Panc1 (cell line): Measurements from ENCODE around the gene DNAH3. TPM values are rescaled to one million over a fixed set of nuclear protein-coding genes. Genes with fewer than 3 reads are reported as not detected.

ENCODE experiments used
- ATAC-seq: fragments of 200-7000 bp; cut with Tn5 transposase; 2 replicates; pipeline ENCODE4 v1.9.1; 2020; ENCODE audit warnings: mild to moderate bottlenecking, moderate library complexity
- BruUV-seq: library from RNA; stranded (reverse); fragments of 400-500 nt; replicated peaks from 2 replicates; lab custom pipeline; 2021; lab: Mats Ljungman, UMichigan
- CTCF ChIA-PET: fragments of 300-600 bp; sonication (Branson Sonifier 250); formaldehyde crosslinking; loops from one replicate; lab custom pipeline; 2022; ENCODE audit warnings: antibody characterized with exemption; lab: Charles Lee
- POLR2A ChIA-PET: fragments of 300-600 bp; sonication (Branson Sonifier 250); formaldehyde crosslinking; loops from one replicate; lab custom pipeline; 2022; ENCODE audit warnings: antibody characterized with exemption; lab: Charles Lee
- DNase-seq: peaks from one replicate; pipeline ENCODE4 v3.0.0-alpha.2; 2010; ENCODE audit warnings: low read depth, low spot score
- H3K27ac ChIP-seq: 2 replicates; pipeline ENCODE4 v1.5.1; 2011; ENCODE audit warnings: mild to moderate bottlenecking, low read length, inconsistent platforms
- H3K27me3 ChIP-seq: fragments of 200-500 bp; sonication (Bioruptor generic); 2 replicates; pipeline ENCODE4 v1.6.0; 2014; ENCODE audit warnings: low read length, inconsistent platforms; ENCODE audit not compliant: control insufficient read depth, insufficient read depth
- H3K36me3 ChIP-seq: fragments of 200-500 bp; sonication (Bioruptor generic); 2 replicates; pipeline ENCODE4 v1.5.1; 2014; ENCODE audit warnings: inconsistent platforms, mild to moderate bottlenecking, low read length, moderate library complexity; ENCODE audit not compliant: control insufficient read depth, insufficient read depth
- H3K4me1 ChIP-seq: 2 replicates; pipeline ENCODE4 v1.5.1; 2011; ENCODE audit warnings: inconsistent platforms, mild to moderate bottlenecking, low read length, moderate library complexity; ENCODE audit not compliant: control insufficient read depth, insufficient read depth
- H3K4me3 ChIP-seq, 2 experiments: 2 replicates each; pipeline ENCODE4 v1.5.1; 2011 to 2012; ENCODE audit warnings: low read depth in 2 of 2, low read length in 2 of 2, mild to moderate bottlenecking in 2 of 2, inconsistent platforms in 1 of 2, moderate library complexity in 1 of 2
- H3K9me3 ChIP-seq: fragments of 200-500 bp; sonication (Bioruptor generic); 2 replicates; pipeline ENCODE4 v1.5.1; 2014; ENCODE audit warnings: low read depth, mild to moderate bottlenecking, inconsistent platforms, low read length, moderate library complexity; ENCODE audit not compliant: control insufficient read depth, insufficient read depth
- POLR2AphosphoS5 ChIP-seq: IDR thresholded peaks from 2 replicates; pipeline ENCODE4 v1.6.1; 2012; ENCODE audit warnings: mild to moderate bottlenecking, low read depth, low read length, moderate library complexity
- REST ChIP-seq, 2 experiments: IDR thresholded peaks; 2 replicates each; pipeline ENCODE4 v1.6.1; 2011 to 2012; ENCODE audit warnings: low read depth in 2 of 2, control low read depth in 1 of 2, low read length in 1 of 2, mild to moderate bottlenecking in 1 of 2, moderate library complexity in 1 of 2; ENCODE audit not compliant: insufficient read depth in 1 of 2
- SIN3A ChIP-seq: IDR thresholded peaks from 2 replicates; pipeline ENCODE4 v1.6.1; 2012; ENCODE audit warnings: low read depth, mild to moderate bottlenecking, low read length, moderate library complexity, borderline replicate concordance; ENCODE audit not compliant: insufficient read depth
- TCF7L2 ChIP-seq: IDR thresholded peaks from 2 replicates; pipeline ENCODE4 v1.6.1; 2011; ENCODE audit warnings: mild to moderate bottlenecking, low read depth, low read length, inconsistent platforms
- in situ Hi-C: cut with HindIII; loops from 2 replicates; pipeline ENCODE4 v1.10.0; 2016; ENCODE audit warnings: low sequenced_read_pairs, low pct_unique_long_range_greater_than_20kb
- intact Hi-C: fragments of 100-400 bp; cut with micrococcal nuclease; formaldehyde crosslinking; loops from one replicate; pipeline ENCODE4 v1.10.0; 2022; ENCODE audit not compliant: unreplicated experiment
- total RNA-seq: library from RNA; stranded (reverse); gene quantifications from one replicate; pipeline ENCODE4 v1.2.1, GENCODE V29; 2021; ENCODE audit not compliant: unreplicated experiment
- TF ChIP-seq, protein P1 (sequence below): fragments of 450-650 bp; IDR thresholded peaks from 2 replicates; pipeline ENCODE4 v1.5.1; 2017; ENCODE audit warnings: mild to moderate bottlenecking

Gene DNAH3
- total RNA-seq, 1 experiment from 2014 or later, result 0.62 TPM

GRCh38 chr16:21028728-21029127 is 121.9 kb downstream of the DNAH3 start:
- TF ChIP-seq POLR2AphosphoS5 (no peak), SIN3A (no peak), REST (IDR thresholded peaks at IDR 0.05; ENCODE audit: insufficient read depth in 1 of 2, low read depth in 2 of 2, low read length in 1 of 2) (no peak), TCF7L2 (no peak)
- TF ChIP-seq, protein P1, sequence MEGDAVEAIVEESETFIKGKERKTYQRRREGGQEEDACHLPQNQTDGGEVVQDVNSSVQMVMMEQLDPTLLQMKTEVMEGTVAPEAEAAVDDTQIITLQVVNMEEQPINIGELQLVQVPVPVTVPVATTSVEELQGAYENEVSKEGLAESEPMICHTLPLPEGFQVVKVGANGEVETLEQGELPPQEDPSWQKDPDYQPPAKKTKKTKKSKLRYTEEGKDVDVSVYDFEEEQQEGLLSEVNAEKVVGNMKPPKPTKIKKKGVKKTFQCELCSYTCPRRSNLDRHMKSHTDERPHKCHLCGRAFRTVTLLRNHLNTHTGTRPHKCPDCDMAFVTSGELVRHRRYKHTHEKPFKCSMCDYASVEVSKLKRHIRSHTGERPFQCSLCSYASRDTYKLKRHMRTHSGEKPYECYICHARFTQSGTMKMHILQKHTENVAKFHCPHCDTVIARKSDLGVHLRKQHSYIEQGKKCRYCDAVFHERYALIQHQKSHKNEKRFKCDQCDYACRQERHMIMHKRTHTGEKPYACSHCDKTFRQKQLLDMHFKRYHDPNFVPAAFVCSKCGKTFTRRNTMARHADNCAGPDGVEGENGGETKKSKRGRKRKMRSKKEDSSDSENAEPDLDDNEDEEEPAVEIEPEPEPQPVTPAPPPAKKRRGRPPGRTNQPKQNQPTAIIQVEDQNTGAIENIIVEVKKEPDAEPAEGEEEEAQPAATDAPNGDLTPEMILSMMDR, result no peak
- ChIA-PET CTCF (interaction anchor here (0.9 kb wide), 1 partner anchor 125 kb away, joined by 3 read pairs; no protein-coding TSS in a partner anchor), POLR2A (no interaction called here)
- no peaks in the 10 kb centered on the region for H3K4me1 ChIP-seq
- H3K36me3 ChIP-seq, result no peaks in the 10 kb centered on the region
- no peaks in the 10 kb centered on the region for H3K9me3 ChIP-seq
- no peak overlapping the region for H3K27ac ChIP-seq
- in situ Hi-C loops, result no loop called here
- H3K27me3 ChIP-seq, result no peaks in the 10 kb centered on the region
- BruUV-seq, result no TSS peak
- intact Hi-C loops, result no loop called here
- DNase-seq (no peak), ATAC-seq (no peak)
- no peak overlapping the region for H3K4me3 ChIP-seq

DNA sequence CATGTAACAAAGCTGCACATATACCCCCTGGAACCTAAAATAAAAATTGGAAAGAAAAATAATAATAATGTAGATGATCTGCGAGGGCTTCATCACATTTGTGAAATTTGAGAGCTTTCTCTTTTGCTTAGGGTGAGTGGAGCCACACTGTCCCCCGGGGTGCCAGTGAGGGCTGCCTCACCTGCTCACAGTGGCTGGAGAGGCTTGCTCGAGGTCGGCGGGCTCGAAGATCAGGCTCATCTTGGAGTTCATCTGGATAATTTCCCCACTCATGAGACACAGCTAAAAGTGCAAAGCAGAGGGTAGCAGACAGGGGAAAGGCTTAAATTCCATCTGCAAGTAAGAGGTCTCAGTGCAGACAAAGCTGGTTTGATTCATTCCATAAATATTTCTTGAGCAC is 123.8 kb downstream of the DNAH3 start:
- TF ChIP-seq, protein P1, result no peak
- TF ChIP-seq SIN3A (no peak), TCF7L2 (no peak), POLR2AphosphoS5 (no peak), REST (IDR thresholded peaks at IDR 0.05; ENCODE audit: insufficient read depth in 1 of 2, low read depth in 2 of 2, low read length in 1 of 2) (no peak)
- intact Hi-C loops, result no loop called here
- Histone ChIP-seq H3K27ac (no peak overlapping the region), H3K27me3 (no peaks in the 10 kb centered on the region), H3K4me1 (no peaks in the 10 kb centered on the region), H3K9me3 (no peaks in the 10 kb centered on the region), H3K36me3 (no peaks in the 10 kb centered on the region), H3K4me3 (no peak overlapping the region)
- CTCF ChIA-PET, result no interaction called here
- ATAC-seq (0 out of 2 replicates have a peak, but pooled peaks have one; percentile 53), DNase-seq (no peak)
- no TSS peak for BruUV-seq
- in situ Hi-C loops, result no loop called here
- POLR2A ChIA-PET, result no interaction called here
